Right cardiac atrium (tissue), 5 donors: ENCODE measurements around the gene STAMBP. TPM values are rescaled to one million over a fixed set of nuclear protein-coding genes. Genes with fewer than 3 reads are reported as not detected.
"Not testable (repeated sequence)": the region's sequence is repeated elsewhere in the genome, so short reads cannot be mapped to it uniquely, and the experiment has no call there.

ENCODE experiments used
- ATAC-seq, 2 donors: fragments of 200-7000 bp; cut with Tn5 transposase; one replicate each; pipeline versions ENCODE4 v1.8.0 to v1.9.1; 2020; ENCODE audit warnings: moderate library complexity in 2 of 2, mild to moderate bottlenecking in 1 of 2
- DNase-seq, 3 donors: peaks; one replicate each; pipeline ENCODE4 v3.0.0-alpha.2; 2020
- H3K27ac ChIP-seq: one replicate; pipeline ENCODE4 v1.5.1; 2013; ENCODE audit warnings: mild to moderate bottlenecking, low read length, control low read depth, moderate library complexity
- H3K27me3 ChIP-seq: one replicate; pipeline ENCODE4 v1.6.1; 2013; ENCODE audit not compliant: control insufficient read depth, insufficient read depth
- H3K4me1 ChIP-seq: one replicate; pipeline ENCODE4 v1.6.1; 2013; ENCODE audit warnings: low read length; ENCODE audit not compliant: control insufficient read depth, insufficient read depth
- H3K4me3 ChIP-seq: one replicate; pipeline ENCODE4 v1.5.1; 2013; ENCODE audit warnings: low read length, control low read depth
- H3K9me3 ChIP-seq: one replicate; pipeline ENCODE4 v1.6.1; 2013; ENCODE audit warnings: low read length; ENCODE audit not compliant: control insufficient read depth
- WGBS: extraction: QIAGEN DNeasy Blood & Tissue Kit; methylation state at CpG from one replicate; pipeline ENCODE4 v1.1.7; 2013; 5-methylcytosine and 5-hydroxymethylcytosine counted together
- intact Hi-C, 4 donors: fragments of 100-400 bp; cut with DNase I; formaldehyde crosslinking; loops; one replicate each; pipeline versions ENCODE4 v1.11.0 to v1.14.0; 2022 to 2023
- polyA plus RNA-seq: library from polyadenylated mRNA; stranded (reverse); fragments of 200-250 nt; gene quantifications from one replicate; pipeline ENCODE4 v1.2.3, GENCODE V29; 2013
- total RNA-seq, 4 donors: library from RNA; stranded (reverse); fragmentation: NEBNext Ultra II Directional; extraction: Animal tissue kit (Norgen Biotek cat#: 25700); gene quantifications; one replicate each; pipeline ENCODE4 v1.2.1, GENCODE V29; 2021
- donor health status: healthy with polysubstance abuse.
- donor health status: DM: no; HTN: yes; CAD: no.
- donor health status: DM: no; HTN: no; CAD: no.
- donor health status: DM: no; HTN: yes; CAD: no; lungs with severe emphysema.
- donor health status: DM: yes; HTN: yes; CAD: no.

STAMBP gene
- total and polyA plus RNA-seq, 5 donors, result 33.6 to 48.0 (median 39.8) TPM

DNA sequence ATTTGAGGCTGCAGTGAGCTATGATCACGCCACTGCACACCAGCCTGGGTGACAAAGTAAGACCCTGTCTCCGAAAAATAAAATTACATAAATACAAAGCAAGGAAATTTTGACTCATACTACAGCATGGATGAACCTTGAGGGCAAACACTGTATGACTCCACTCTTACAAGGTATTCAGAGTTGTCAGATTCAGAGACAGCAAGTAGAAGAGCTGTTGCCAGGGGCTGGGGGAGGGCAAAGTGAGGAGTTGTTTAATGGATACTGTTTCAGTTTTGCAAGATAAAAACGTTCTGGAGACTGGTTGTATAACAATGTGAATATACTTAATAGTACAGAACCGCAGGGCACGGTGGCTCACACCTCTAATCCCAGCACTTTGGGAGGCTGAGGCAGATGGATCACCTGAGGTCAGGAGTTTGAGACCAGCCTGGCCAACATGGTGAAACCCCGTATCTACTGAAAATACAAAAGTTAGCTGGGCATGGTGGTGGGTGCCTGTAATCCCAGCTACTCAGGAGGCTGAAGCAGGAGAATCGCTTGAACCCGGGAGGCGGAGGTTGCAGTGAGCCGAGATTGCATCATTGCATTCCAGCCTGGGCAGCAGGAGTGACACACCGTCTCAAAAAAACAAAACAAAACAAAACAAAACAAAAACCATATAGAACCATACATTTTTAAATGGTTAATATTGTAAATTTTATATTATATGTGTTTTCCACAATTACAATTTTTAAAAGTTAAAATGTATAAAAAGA, 59.0 kb downstream of the STAMBP start:
- ATAC-seq, H3K4me3 ChIP-seq, DNase-seq, H3K9me3 ChIP-seq, H3K27me3 ChIP-seq, H3K4me1 ChIP-seq, intact Hi-C loops, H3K27ac ChIP-seq: not testable (repeated sequence)
- 75% methylated on average over 11 of the region's 11 CpGs for WGBS

- Histone ChIP-seq H3K27me3 (no peaks in the 10 kb centered on the region), H3K4me1 (no peaks in the 10 kb centered on the region), H3K9me3 (no peaks in the 10 kb centered on the region), H3K27ac (no peak overlapping the region), H3K4me3 (no peak overlapping the region)
- intact Hi-C loops, result no loop called here
- DNase-seq (no peak), ATAC-seq (no peak)
- 73% methylated on average over 2 of the region's 2 CpGs for WGBS
Observed at GRCh38 chr2:73888388-73888787, 59.6 kb downstream of the STAMBP start.

GRCh38 chr2:73889206-73889605, 60.4 kb downstream of the STAMBP start:
- intact Hi-C loops, result no loop called here
- Histone ChIP-seq H3K9me3 (no peaks in the 10 kb centered on the region), H3K27me3 (no peaks in the 10 kb centered on the region), H3K27ac (no peak overlapping the region), H3K4me3 (no peak overlapping the region), H3K4me1 (no peaks in the 10 kb centered on the region)
- WGBS, result 69% methylated on average over 5 of the region's 5 CpGs
- no peak for DNase-seq
- ATAC-seq, result no peak

DNA sequence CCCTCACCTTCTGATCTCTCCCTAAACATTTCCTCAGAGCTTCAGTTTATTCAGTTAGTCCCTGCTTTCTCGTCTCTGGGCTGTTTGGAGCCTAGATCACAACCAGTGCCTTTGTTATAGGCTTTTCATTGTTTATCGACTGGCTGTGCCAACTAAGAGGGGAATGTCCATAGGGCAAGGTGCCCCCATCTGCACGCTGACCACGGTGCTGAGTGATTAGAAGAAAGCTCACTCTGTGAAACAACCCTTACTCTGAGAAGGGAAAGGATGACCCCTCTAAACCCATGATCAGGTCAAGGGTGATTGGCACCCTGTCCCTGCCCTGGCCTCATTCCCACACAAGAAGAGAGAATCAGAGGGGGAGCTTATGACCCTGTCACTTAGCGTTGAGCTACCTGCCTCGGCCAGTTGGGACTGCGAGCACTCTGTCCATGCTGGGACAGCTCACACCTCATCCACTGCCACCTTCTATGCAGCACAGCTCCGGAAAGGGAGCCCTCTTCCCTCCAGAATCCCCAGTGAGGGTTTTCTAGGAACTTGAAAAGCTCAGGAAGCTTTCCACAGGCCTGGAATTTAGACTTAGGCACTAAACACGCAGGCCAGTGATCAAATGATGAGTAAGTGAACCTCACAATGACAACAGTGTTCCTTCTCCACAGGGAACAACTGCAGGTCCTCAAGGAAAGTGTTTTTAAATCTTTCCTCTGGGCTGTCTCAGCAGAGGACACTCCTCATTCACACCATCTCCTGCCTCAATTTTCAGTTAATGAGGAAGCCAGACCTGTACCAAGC, 61.7 kb downstream of the STAMBP start:
- no peaks in the 10 kb centered on the region for H3K27me3 ChIP-seq
- intact Hi-C loops, result no loop called here
- ATAC-seq (no peak), DNase-seq (no peak)
- no peak overlapping the region for H3K27ac ChIP-seq
- H3K4me1 ChIP-seq, result no peaks in the 10 kb centered on the region
- WGBS, result 71% methylated on average over 9 of the region's 9 CpGs
- no peaks in the 10 kb centered on the region for H3K9me3 ChIP-seq
- no peak overlapping the region for H3K4me3 ChIP-seq

DNA sequence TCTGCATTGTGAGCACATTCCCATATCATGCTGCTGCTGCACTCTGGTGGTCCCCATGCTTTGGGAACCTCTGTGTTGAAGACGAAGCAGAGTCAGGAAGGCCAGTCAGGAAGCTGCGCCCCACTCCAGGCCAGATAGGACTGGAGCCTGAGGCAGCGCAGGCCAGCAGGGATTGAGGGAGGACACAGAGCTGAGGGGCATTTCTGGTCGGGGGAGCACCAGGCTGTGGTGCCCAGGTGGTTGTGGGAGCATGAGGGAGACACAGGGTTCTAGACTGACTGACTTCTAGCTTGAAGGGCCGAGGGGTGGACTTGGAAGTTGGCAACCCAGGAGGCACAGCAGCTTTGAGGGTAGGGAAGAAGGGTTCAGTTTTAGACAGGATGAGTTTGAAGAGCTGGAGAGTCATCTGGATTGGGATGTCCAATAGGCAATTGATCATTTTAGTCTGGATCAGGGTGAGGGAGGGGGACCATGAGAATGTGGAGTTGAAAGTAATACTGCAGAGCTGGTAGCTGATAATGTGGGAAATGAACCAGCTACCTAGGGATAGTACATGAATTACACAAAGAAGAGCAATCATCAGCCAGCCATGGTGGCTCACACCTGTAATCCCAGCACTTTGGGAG, 62.6 kb downstream of the STAMBP start:
- ATAC-seq, result no peak
- WGBS, result 86% methylated on average over 5 of the region's 5 CpGs
- H3K27ac ChIP-seq, result no peak overlapping the region

DNA sequence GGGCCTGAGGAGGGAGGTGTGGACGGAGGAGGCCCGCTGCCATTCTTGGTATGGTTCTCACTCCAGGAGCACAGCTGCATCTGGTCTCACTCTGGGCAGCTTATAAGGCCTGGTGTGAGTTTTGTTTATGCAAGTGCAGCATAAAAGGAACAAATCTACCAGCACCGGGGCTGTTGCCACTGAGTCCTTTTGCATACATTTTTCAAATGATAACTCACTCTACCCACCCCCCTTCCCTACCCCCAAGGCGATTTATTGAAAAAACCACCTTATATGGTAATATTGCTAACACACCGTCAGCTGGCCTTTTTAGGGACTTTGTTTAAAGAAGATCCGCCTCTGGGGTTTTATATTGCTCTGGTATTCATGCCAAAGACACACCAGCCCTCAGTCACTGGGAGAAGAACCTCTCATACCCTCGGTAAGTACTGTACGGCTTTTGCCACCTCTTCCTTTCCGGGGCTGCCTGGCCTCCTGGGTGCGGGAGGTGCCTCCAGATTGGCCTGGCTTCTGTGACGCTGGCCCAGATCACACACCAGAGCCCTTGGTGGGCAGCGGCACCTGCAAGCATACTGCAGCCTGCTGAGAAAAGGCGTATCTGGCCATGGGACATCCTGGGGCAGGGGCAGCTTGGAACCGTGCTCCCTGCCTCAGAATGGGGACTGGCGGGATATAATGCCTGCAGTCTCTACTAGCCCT, 64.0 kb downstream of the STAMBP start, which contains the start of gene ACTG2:
ACTG2 (plus strand) TSS at position 378 of the 699 bp plus-strand sequence. CDS start 8,304 bp downstream, outside the sequence.
- ATAC-seq (peak in 1 of 2 donors; percentile 39), DNase-seq (no peak)
- WGBS, result 78% methylated on average over 15 of the region's 15 CpGs
- intact Hi-C loops, result no loop called here
- no peaks in the 10 kb centered on the region for H3K4me1 ChIP-seq
- H3K9me3 ChIP-seq, result no peaks in the 10 kb centered on the region
- H3K4me3 ChIP-seq, result no peak within 1 kb of the TSS
- H3K27me3 ChIP-seq, result no peaks in the 10 kb centered on the region
- no peak within 1 kb of the TSS for H3K27ac ChIP-seq

More for the DNA sequence above, 62.6 kb downstream of the STAMBP start:
- DNase-seq, result no peak
- H3K9me3 ChIP-seq, result no peaks in the 10 kb centered on the region
- H3K4me3 ChIP-seq, result no peak overlapping the region
- intact Hi-C loops, result no loop called here
- no peaks in the 10 kb centered on the region for H3K4me1 ChIP-seq
- H3K27me3 ChIP-seq, result no peaks in the 10 kb centered on the region

DNA sequence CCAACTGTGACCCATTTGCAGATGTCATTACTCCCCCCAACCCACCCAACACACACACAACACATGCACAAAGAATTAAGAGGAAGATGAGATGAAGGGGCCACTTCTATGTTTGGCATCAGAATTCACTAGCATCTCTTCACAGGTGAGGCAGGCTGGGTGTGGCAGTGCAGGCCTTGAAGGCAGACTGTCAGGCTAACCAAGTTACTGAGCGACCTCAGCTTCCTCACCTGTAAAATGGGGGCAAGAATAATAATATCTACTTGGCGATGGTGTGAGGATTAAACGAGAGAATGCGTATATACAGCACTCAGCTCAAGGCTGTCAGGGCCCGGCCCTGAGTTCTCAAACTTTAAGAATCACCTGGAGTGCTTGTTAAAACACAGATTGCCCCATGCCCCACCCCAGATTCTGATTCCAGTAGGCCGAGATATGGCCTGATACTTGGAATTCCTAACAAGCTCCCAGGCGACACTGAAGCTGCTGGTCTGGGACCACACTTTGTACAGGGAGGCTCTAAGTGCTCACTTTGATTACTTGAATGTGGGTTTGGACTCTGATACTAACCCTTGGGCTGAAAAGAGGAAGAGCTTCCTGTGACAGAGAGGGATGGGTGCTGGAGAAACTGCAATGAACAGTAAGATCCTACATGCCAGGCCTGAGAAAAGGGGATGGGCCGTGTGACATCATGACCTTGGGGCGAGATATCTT, 65.2 kb downstream of the STAMBP start:
- no peaks in the 10 kb centered on the region for H3K27me3 ChIP-seq
- intact Hi-C loops, result no loop called here
- H3K4me3 ChIP-seq, result no peak overlapping the region
- H3K9me3 ChIP-seq, result no peaks in the 10 kb centered on the region
- no peaks in the 10 kb centered on the region for H3K4me1 ChIP-seq
- ATAC-seq (no peak), DNase-seq (no peak)
- H3K27ac ChIP-seq, result no peak overlapping the region
- WGBS, result 91% methylated on average over 9 of the region's 9 CpGs

DNA sequence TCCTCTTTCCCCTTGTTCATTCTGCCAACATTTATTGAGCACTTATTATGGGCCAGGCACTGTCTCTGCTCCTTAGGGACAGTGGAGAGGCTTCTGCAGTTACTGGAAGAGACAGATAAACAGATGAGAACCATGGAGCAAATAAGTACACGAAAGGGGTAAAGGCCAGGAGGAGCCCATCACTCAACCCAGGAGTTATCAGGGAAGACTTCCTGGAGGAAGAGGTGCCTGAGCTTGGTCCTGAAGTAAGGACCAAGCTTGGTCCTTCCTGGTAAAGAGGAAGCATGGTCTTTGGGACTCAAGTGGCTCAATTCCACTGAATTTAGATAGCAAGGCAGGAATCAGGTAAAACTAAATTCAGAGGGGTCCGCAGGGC, 65.7 kb downstream of the STAMBP start:
- Histone ChIP-seq H3K4me3 (no peak overlapping the region), H3K9me3 (no peaks in the 10 kb centered on the region), H3K27me3 (no peaks in the 10 kb centered on the region), H3K27ac (no peak overlapping the region), H3K4me1 (no peaks in the 10 kb centered on the region)
- ATAC-seq (no peak), DNase-seq (no peak)
- WGBS, result 89% methylated on average over 2 of the region's 2 CpGs
- intact Hi-C loops, result no loop called here

DNA sequence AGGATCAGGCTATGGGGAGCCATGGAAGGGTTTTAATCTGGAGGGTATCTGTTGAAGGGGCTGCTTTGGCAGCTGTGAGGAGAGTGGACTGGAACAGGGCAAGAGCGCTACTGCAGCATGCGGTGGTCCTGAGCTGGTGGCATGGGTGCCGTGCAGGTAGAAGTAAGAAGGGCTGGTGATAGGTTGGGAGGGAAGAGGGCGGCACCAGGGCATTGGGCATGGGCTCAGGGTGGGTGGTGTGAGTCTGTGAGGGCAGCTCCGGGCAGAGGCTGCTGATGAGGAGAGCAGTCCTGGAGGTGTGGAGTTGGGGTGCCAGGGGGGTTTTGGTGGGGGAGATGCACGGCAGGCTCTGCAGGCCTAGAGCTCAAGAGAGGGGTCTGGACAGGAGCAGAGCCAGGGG, 66.1 kb downstream of the STAMBP start:
- H3K4me1 ChIP-seq, result no peaks in the 10 kb centered on the region
- no peaks in the 10 kb centered on the region for H3K9me3 ChIP-seq
- DNase-seq (no peak), ATAC-seq (no peak)
- intact Hi-C loops, result no loop called here
- no peak overlapping the region for H3K4me3 ChIP-seq
- H3K27me3 ChIP-seq, result no peaks in the 10 kb centered on the region
- WGBS, result 81% methylated on average over 6 of the region's 6 CpGs
- H3K27ac ChIP-seq, result no peak overlapping the region

DNA sequence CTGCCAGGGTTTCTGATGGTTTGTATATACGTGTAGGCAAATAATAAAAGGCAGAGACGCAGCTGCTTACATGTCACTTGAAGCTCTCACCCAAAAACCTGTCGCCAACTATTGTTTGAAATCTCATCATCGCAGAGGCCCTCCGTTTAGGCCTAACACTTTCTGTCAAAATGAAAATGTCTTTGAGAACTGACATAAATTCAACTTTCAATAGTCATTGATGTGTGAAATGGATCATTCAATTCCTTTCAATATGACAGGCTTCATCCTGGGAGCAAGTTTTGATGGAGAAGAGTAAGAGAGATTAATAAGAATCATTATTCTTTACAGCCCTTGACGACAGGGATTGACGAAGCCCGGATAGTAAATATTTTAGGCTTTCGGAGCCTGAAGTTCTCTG, 66.7 kb downstream of the STAMBP start:
- H3K27ac ChIP-seq, result no peak overlapping the region
- H3K4me3 ChIP-seq, result no peak overlapping the region
- no peak for ATAC-seq

More for the DNA sequence above, 66.7 kb downstream of the STAMBP start:
- intact Hi-C loops, result no loop called here
- no peak for DNase-seq
- 60% methylated on average over 9 of the region's 9 CpGs for WGBS
- no peaks in the 10 kb centered on the region for H3K27me3 ChIP-seq
- no peaks in the 10 kb centered on the region for H3K4me1 ChIP-seq
- H3K9me3 ChIP-seq, result no peaks in the 10 kb centered on the region
